Neural progenitor cell (in vitro differentiated cells): ENCODE data around the gene NODAL. TPM values are rescaled to one million over a fixed set of nuclear protein-coding genes. Genes with fewer than 3 reads are reported as not detected.
A peak's percentile ranks its signal among the peaks of the same experiment; 100 is the strongest.

Experiments
- DNase-seq: peaks from one replicate; pipeline ENCODE4 v3.0.0-alpha.2; 2016; ENCODE audit warnings: low spot score
- H2AFZ ChIP-seq: fragments of 200-600 bp; sonication (generic); replicated peaks from 2 replicates; pipeline ENCODE4 v1.6.1; 2016; ENCODE audit warnings: antibody characterized with exemption
- H3F3A ChIP-seq: fragments of 200-600 bp; sonication (generic); 2 replicates; pipeline ENCODE4 v1.6.1; 2016; ENCODE audit warnings: antibody characterized with exemption, low read depth
- H3K27ac ChIP-seq: fragments of 200-600 bp; sonication (generic); 2 replicates; pipeline ENCODE4 v1.5.1; 2016; ENCODE audit warnings: mild to moderate bottlenecking
- H3K27me3 ChIP-seq: fragments of 200-600 bp; sonication (generic); 2 replicates; pipeline ENCODE4 v1.6.1; 2016; ENCODE audit warnings: mild to moderate bottlenecking, moderate library complexity
- H3K36me3 ChIP-seq: fragments of 200-600 bp; sonication (generic); 2 replicates; pipeline ENCODE4 v1.5.1; 2016
- H3K4me1 ChIP-seq: fragments of 200-600 bp; sonication (generic); 2 replicates; pipeline ENCODE4 v1.6.1; 2016; ENCODE audit warnings: mixed run types
- H3K4me2 ChIP-seq: fragments of 200-600 bp; sonication (generic); 2 replicates; pipeline ENCODE4 v1.6.1; 2016
- H3K4me3 ChIP-seq: fragments of 200-600 bp; sonication (generic); 2 replicates; pipeline ENCODE4 v1.5.1; 2016
- H3K79me2 ChIP-seq: fragments of 200-600 bp; sonication (generic); 2 replicates; pipeline ENCODE4 v1.6.1; 2016; ENCODE audit warnings: low read depth
- H3K9ac ChIP-seq: fragments of 200-600 bp; sonication (generic); 2 replicates; pipeline ENCODE4 v1.6.1; 2016
- H3K9me3 ChIP-seq: fragments of 200-600 bp; sonication (generic); 2 replicates; pipeline ENCODE4 v1.5.1; 2016; ENCODE audit warnings: low read depth
- H4K20me1 ChIP-seq: fragments of 200-600 bp; sonication (generic); 2 replicates; pipeline ENCODE4 v1.6.1; 2016; ENCODE audit warnings: low read depth
- H3K27ac Mint-ChIP-seq: 3 replicates; pipeline ENCODE4 v1.8.0; 2021; ENCODE audit warnings: mixed read lengths
- H3K27me3 Mint-ChIP-seq: 2 replicates; pipeline ENCODE4 v1.8.0; 2022; ENCODE audit warnings: low read depth, mild to moderate bottlenecking, inconsistent platforms, moderate library complexity, mixed read lengths; ENCODE audit not compliant: insufficient read depth
- H3K36me3 Mint-ChIP-seq: 3 replicates; pipeline ENCODE4 v1.8.0; 2021; ENCODE audit warnings: mixed read lengths
- H3K4me1 Mint-ChIP-seq: 3 replicates; pipeline ENCODE4 v1.8.0; 2021; ENCODE audit warnings: mixed read lengths
- H3K4me3 Mint-ChIP-seq: 3 replicates; pipeline ENCODE4 v1.8.0; 2021; ENCODE audit warnings: mild to moderate bottlenecking, moderate library complexity, mixed read lengths
- H3K9me3 Mint-ChIP-seq: 3 replicates; pipeline ENCODE4 v1.8.0; 2020; ENCODE audit warnings: mixed read lengths
- CTCF ChIP-seq: fragments of 200-600 bp; sonication (generic); IDR thresholded peaks from 2 replicates; pipeline ENCODE4 v1.5.1; 2017; ENCODE audit warnings: antibody characterized with exemption, mild to moderate bottlenecking
- EZH2 ChIP-seq: fragments of 200-600 bp; sonication (generic); IDR thresholded peaks from 2 replicates; pipeline ENCODE4 v1.6.1; 2017; ENCODE audit warnings: antibody characterized with exemption, mild to moderate bottlenecking, moderate library complexity
- EZH2phosphoT487 ChIP-seq: fragments of 200-600 bp; sonication (generic); IDR thresholded peaks from 2 replicates; pipeline ENCODE4 v1.6.1; 2017; ENCODE audit warnings: antibody characterized with exemption
- total RNA-seq: library from RNA; depleted of rRNA; stranded (reverse); fragments of >200 nt; gene quantifications from 2 replicates; pipeline ENCODE4 v1.2.3, GENCODE V29; 2015; ENCODE audit warnings: low replicate concordance

Gene NODAL
- total RNA-seq, 1 donor from 2014 or later: not detected

DNA sequence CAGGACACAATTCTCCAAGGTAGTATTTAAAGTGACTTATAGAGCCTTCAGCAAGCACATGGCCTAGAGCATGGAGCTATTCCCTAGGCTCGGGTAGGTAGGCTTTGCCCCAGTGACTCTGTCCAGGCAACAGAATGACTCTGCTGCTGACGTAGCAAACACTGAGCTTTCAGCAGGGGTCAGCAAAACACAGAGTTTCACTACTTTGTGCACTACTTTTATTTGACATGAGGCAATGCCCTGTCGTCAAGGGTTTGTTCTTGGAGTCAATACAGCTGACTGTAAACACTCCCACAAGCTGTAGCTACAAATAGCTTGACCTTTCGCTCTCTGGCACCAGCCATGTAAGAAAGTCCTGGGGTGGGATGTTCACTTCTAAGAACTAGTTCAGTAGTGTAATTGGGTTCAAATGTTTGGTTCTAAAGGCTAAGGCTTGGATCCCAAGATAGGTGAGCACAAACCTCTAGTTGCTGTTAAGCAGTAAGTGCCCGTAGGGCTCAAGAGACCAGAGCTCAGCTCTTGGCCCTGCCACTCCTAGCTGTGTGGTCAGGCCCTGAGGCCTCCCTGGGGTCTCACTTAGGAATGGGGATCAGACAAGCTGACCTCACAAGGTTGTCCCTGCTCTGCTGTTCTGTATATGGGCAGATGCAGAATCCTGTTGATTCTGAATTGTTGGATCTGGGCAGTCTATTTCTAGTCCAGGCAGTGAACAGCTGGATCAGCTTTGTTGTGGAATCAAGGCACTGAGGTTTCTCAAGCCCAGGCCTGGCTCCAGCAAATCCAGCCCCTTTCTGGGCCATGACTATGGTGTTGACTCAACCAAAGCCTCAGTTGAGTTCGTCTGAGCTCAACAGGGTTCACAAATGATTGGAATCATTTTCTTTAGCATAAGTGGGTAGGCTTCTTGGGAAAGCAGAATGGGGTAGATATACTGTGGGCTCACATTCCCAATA, 10.7 kb downstream of the NODAL start:
- Histone ChIP-seq H3K9ac (no peak overlapping the region), H3K4me1 (peaks cover 6% of the 10 kb centered on the region), H2AFZ (no peak overlapping the region), H3K79me2 (no peaks in the 10 kb centered on the region), H3K9me3 (no peaks in the 10 kb centered on the region), H3K27me3 (no peaks in the 10 kb centered on the region), H3K4me2 (no peak overlapping the region), H4K20me1 (peaks cover 53% of the 10 kb centered on the region), H3K36me3 (no peaks in the 10 kb centered on the region), H3F3A (peaks cover 4% of the 10 kb centered on the region), H3K27ac (no peak overlapping the region), H3K4me3 (no peak overlapping the region)
- Mint-ChIP-seq H3K36me3 (peaks cover 17% of the 10 kb centered on the region), H3K9me3 (no peaks in the 10 kb centered on the region), H3K27me3 (peaks cover 4% of the 10 kb centered on the region), H3K4me1 (peaks cover 4% of the 10 kb centered on the region), H3K27ac (no peak overlapping the region), H3K4me3 (no peak overlapping the region)
- TF ChIP-seq EZH2 (no peak), EZH2phosphoT487 (no peak), CTCF (peak; percentile 18)
- DNase-seq: peak; percentile 20

DNA sequence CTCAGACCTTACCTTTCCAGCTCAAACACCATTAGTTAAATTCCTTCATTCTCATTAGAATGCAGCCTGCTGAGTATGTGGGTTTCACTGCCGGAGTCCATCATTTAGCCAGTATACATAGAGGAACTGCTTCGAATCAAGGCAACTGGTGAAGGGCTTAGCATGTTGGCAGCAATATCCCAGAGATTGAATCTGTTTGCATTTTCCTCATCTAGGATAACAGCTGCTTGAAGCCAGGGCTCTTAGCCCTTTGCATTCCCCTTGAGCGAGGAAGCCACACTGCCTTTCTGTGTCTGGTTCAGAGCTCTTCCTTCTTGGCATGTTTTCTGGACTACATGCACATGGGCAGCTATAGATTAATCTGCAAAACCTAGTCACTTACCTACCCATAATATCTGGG, 14.7 kb downstream of the NODAL start:
- no peak for TF ChIP-seq CTCF
- no peak for TF ChIP-seq EZH2
- TF ChIP-seq EZH2phosphoT487: no peak
- Histone ChIP-seq H3K4me3 (no peak overlapping the region), H3K4me1 (peaks cover 6% of the 10 kb centered on the region), H3K79me2 (no peaks in the 10 kb centered on the region), H4K20me1 (peaks cover 22% of the 10 kb centered on the region), H3K9me3 (no peaks in the 10 kb centered on the region), H2AFZ (no peak overlapping the region), H3K27me3 (no peaks in the 10 kb centered on the region), H3K4me2 (no peak overlapping the region), H3K9ac (no peak overlapping the region), H3K27ac (no peak overlapping the region), H3K36me3 (peaks cover 12% of the 10 kb centered on the region), H3F3A (no peaks in the 10 kb centered on the region)
- Mint-ChIP-seq H3K36me3 (peaks cover 43% of the 10 kb centered on the region), H3K9me3 (no peaks in the 10 kb centered on the region), H3K4me1 (peaks cover 12% of the 10 kb centered on the region), H3K4me3 (no peak overlapping the region), H3K27ac (no peak overlapping the region), H3K27me3 (peaks cover 4% of the 10 kb centered on the region)
- DNase-seq: no peak

DNA sequence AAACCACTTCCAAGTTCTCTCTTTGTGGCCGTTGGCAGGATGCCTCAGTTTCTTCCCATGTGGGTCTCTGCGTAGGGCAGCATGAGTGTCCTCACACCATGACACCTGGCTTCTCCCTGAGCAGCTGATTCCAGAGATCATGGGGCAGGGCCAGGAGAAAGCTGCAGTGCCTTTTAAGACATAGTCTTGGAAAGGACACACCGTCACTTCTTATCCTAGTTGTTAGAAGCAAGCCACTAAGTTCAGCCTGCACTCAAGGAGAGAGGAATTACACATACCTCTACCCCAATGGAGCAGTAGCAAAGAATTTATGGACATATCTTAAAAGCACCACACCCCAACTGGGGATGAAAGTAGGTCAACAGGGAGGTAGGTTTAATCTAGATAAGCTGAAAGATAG, 16.4 kb downstream of the NODAL start:
- H2AFZ ChIP-seq: no peak overlapping the region
- H3K27ac ChIP-seq: no peak overlapping the region
- H3K9me3 Mint-ChIP-seq: no peaks in the 10 kb centered on the region
- no peaks in the 10 kb centered on the region for H3F3A ChIP-seq
- no peak overlapping the region for H3K4me3 Mint-ChIP-seq
- peaks cover 11% of the 10 kb centered on the region for H3K4me1 Mint-ChIP-seq
- H3K36me3 Mint-ChIP-seq: peaks cover 48% of the 10 kb centered on the region
- H3K9me3 ChIP-seq: no peaks in the 10 kb centered on the region
- H3K27me3 Mint-ChIP-seq: peaks cover 4% of the 10 kb centered on the region
- H3K27me3 ChIP-seq: no peaks in the 10 kb centered on the region
- no peak for DNase-seq
- H3K4me2 ChIP-seq: no peak overlapping the region
- peaks cover 4% of the 10 kb centered on the region for H3K4me1 ChIP-seq
- H3K79me2 ChIP-seq: no peaks in the 10 kb centered on the region
- no peak for TF ChIP-seq CTCF
- TF ChIP-seq EZH2phosphoT487: no peak
- no peak for TF ChIP-seq EZH2
- H4K20me1 ChIP-seq: peaks cover 18% of the 10 kb centered on the region
- H3K9ac ChIP-seq: no peak overlapping the region
- H3K36me3 ChIP-seq: peaks cover 12% of the 10 kb centered on the region
- H3K27ac Mint-ChIP-seq: no peak overlapping the region
- H3K4me3 ChIP-seq: no peak overlapping the region
